ENCODE results near the gene LRRIQ1. TPM values are rescaled to one million over a fixed set of nuclear protein-coding genes. Genes with fewer than 3 reads are reported as not detected.

The LRRIQ1 gene
- total RNA-seq, 1 experiment from 2014 or later = 5.2 TPM

DNA sequence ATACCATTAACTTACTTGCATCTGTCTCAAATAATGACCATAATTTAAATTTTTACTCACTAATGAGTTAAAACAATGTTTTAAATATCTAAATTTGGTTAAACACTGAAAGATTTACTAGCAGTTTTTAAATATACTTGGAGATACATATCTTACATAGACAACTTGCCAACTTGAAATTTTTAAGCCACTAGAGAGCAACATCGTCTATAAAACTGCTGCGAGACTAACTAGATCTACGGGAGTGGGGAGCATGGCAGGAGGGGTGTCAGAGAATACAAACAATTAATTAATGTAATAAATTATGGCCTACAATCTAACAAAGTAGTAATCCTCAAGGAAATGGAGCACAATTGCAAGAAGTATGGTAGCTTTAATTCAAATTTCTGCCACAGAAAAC, 120.4 kb downstream of the LRRIQ1 start:
- no peaks in the 10 kb centered on the region for H4K20me1 ChIP-seq (ENCODE audit: insufficient read depth)
- TF ChIP-seq EZH2 (IDR thresholded peaks at IDR 0.05; ENCODE audit: low read depth) = no peak
- TF ChIP-seq, protein P1, sequence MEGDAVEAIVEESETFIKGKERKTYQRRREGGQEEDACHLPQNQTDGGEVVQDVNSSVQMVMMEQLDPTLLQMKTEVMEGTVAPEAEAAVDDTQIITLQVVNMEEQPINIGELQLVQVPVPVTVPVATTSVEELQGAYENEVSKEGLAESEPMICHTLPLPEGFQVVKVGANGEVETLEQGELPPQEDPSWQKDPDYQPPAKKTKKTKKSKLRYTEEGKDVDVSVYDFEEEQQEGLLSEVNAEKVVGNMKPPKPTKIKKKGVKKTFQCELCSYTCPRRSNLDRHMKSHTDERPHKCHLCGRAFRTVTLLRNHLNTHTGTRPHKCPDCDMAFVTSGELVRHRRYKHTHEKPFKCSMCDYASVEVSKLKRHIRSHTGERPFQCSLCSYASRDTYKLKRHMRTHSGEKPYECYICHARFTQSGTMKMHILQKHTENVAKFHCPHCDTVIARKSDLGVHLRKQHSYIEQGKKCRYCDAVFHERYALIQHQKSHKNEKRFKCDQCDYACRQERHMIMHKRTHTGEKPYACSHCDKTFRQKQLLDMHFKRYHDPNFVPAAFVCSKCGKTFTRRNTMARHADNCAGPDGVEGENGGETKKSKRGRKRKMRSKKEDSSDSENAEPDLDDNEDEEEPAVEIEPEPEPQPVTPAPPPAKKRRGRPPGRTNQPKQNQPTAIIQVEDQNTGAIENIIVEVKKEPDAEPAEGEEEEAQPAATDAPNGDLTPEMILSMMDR (conservative IDR thresholded peaks at IDR 0.05) = no peak
- no peaks in the 10 kb centered on the region for H3K9me2 ChIP-seq (ENCODE audit: insufficient read depth)
- POLR2A ChIA-PET (ENCODE audit: unreplicated experiment) = no interaction called here
- no peak overlapping the region for H3K4me2 ChIP-seq
- H3K27ac ChIP-seq = no peak overlapping the region
- CTCF ChIA-PET = interaction anchor here (0.6 to 1.0 kb wide), 2 partner anchors 292 to 790 kb away, joined by 3 read pairs; no protein-coding TSS in a partner anchor
- DNase-seq = no peak
- no peaks in the 10 kb centered on the region for H3F3A ChIP-seq (ENCODE audit: insufficient read depth, low read depth)
- intact Hi-C loops (cut with micrococcal nuclease; ENCODE audit: unreplicated experiment) = loop anchor here (5.0 kb wide), 2 partner anchors 291 to 766 kb away; no protein-coding TSS in a partner anchor
- no peaks in the 10 kb centered on the region for H3K79me2 ChIP-seq (ENCODE audit: low read depth)
- H3K27me3 ChIP-seq (ENCODE audit: insufficient read depth, low read depth) = no peaks in the 10 kb centered on the region
- H3K4me3 ChIP-seq = no peak overlapping the region
- no peaks in the 10 kb centered on the region for H3K36me3 ChIP-seq (ENCODE audit: low read depth)
- H3K9me3 ChIP-seq (ENCODE audit: insufficient read depth, low read depth) = no peaks in the 10 kb centered on the region
- H2AFZ ChIP-seq = no peak overlapping the region
- no peaks in the 10 kb centered on the region for H3K4me1 ChIP-seq (replicated peaks; ENCODE audit: insufficient read depth)
- BruUV-seq (replicated peaks) = no TSS peak

DNA sequence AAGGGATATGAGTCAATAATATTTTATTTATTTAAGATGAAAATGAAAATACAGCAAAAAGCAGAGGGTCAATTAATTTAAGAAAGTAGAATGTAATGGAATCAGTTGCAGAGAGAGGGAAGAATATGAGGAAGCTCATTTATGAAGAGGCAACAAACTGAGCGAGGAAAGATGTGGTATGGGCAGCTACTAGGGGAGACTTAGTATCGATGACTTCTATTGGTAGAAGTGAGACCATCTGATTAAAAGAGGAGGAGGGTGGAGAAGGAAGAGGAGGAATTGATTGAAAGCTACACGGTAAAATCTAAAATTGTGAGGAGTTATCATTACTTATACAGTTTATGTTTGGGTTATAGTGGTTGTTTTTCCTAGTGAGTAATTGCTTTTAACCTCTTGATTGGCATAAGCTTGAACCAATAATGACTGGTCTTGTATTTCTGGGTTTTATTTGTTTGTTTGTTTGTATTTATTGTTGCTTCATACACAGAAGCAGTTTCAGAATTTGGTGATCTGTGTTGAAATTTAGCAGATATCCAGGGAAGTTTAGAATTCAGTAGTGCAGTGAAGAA, 121.0 kb downstream of the LRRIQ1 start:
- H3F3A ChIP-seq (ENCODE audit: insufficient read depth, low read depth) = no peaks in the 10 kb centered on the region
- no peaks in the 10 kb centered on the region for H3K27me3 ChIP-seq (ENCODE audit: insufficient read depth, low read depth)
- no peak overlapping the region for H3K4me2 ChIP-seq
- no peaks in the 10 kb centered on the region for H3K79me2 ChIP-seq (ENCODE audit: low read depth)
- POLR2A ChIA-PET (ENCODE audit: unreplicated experiment) = no interaction called here
- no peaks in the 10 kb centered on the region for H3K9me2 ChIP-seq (ENCODE audit: insufficient read depth)
- no peaks in the 10 kb centered on the region for H3K36me3 ChIP-seq (ENCODE audit: low read depth)
- no peak overlapping the region for H3K27ac ChIP-seq
- intact Hi-C loops (cut with micrococcal nuclease; ENCODE audit: unreplicated experiment) = loop anchor here (5.0 kb wide), 2 partner anchors 290 to 765 kb away; no protein-coding TSS in a partner anchor
- CTCF ChIA-PET = interaction anchor here (0.6 kb wide), 1 partner anchor 789 kb away, joined by 3 read pairs; no protein-coding TSS in a partner anchor
- H3K9me3 ChIP-seq (ENCODE audit: insufficient read depth, low read depth) = no peaks in the 10 kb centered on the region
- no peak for TF ChIP-seq EZH2 (IDR thresholded peaks at IDR 0.05; ENCODE audit: low read depth)
- TF ChIP-seq, protein P1 (conservative IDR thresholded peaks at IDR 0.05) = no peak
- DNase-seq = no peak
- no TSS peak for BruUV-seq (replicated peaks)
- no peak overlapping the region for H2AFZ ChIP-seq
- no peaks in the 10 kb centered on the region for H3K4me1 ChIP-seq (replicated peaks; ENCODE audit: insufficient read depth)
- no peak overlapping the region for H3K4me3 ChIP-seq
- H4K20me1 ChIP-seq (ENCODE audit: insufficient read depth) = no peaks in the 10 kb centered on the region

DNA sequence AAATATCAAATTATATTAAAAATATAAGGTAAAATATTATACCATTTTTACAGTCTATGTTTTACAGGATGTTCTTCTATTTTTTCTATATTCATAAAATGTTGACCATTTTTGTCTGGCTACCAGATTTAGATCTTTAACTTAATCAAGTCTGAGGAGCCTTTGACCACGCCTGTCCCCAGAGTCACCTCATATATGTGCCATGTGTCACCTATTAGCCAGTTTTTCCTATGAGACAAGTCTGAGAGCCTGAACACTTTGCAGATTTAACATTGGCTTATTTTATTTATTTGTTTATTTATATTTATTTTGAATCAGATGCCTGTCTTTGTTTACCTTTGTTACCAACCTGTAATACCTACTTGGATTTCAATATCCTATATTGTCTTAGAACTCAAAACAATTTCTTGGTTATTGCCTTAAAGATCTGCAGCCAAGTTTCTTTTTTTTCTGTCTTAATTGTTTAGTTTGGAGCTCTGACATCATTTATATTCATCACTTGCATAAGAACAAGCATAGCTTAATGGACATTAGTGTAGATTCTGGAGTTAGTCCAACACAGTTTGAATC, 127.7 kb downstream of the LRRIQ1 start:
- H3K79me2 ChIP-seq (ENCODE audit: low read depth) = no peaks in the 10 kb centered on the region
- no peaks in the 10 kb centered on the region for H3K27me3 ChIP-seq (ENCODE audit: insufficient read depth, low read depth)
- H3K9me3 ChIP-seq (ENCODE audit: insufficient read depth, low read depth) = no peaks in the 10 kb centered on the region
- no peak overlapping the region for H3K4me3 ChIP-seq
- POLR2A ChIA-PET (ENCODE audit: unreplicated experiment) = no interaction called here
- no peak for DNase-seq
- H3K4me2 ChIP-seq = no peak overlapping the region
- no peaks in the 10 kb centered on the region for H4K20me1 ChIP-seq (ENCODE audit: insufficient read depth)
- no peaks in the 10 kb centered on the region for H3K9me2 ChIP-seq (ENCODE audit: insufficient read depth)
- no peak overlapping the region for H3K27ac ChIP-seq
- TF ChIP-seq, protein P1 (conservative IDR thresholded peaks at IDR 0.05) = no peak
- no peak for TF ChIP-seq EZH2 (IDR thresholded peaks at IDR 0.05; ENCODE audit: low read depth)
- CTCF ChIA-PET = interaction anchor here (0.6 kb wide), 1 partner anchor 455 kb away, joined by 4 read pairs; no protein-coding TSS in a partner anchor
- no TSS peak for BruUV-seq (replicated peaks)
- H2AFZ ChIP-seq = no peak overlapping the region
- H3F3A ChIP-seq (ENCODE audit: insufficient read depth, low read depth) = no peaks in the 10 kb centered on the region
- H3K36me3 ChIP-seq (ENCODE audit: low read depth) = no peaks in the 10 kb centered on the region
- intact Hi-C loops (cut with micrococcal nuclease; ENCODE audit: unreplicated experiment) = no loop called here
- H3K4me1 ChIP-seq (replicated peaks; ENCODE audit: insufficient read depth) = no peaks in the 10 kb centered on the region

Measured in PC-9 (cell line).